ENCODE data around the gene SLC22A25.
"Not testable (repeated sequence)": the region's sequence is repeated elsewhere in the genome, so short reads cannot be mapped to it uniquely, and the experiment has no call there.

The SLC22A25 gene

DNA sequence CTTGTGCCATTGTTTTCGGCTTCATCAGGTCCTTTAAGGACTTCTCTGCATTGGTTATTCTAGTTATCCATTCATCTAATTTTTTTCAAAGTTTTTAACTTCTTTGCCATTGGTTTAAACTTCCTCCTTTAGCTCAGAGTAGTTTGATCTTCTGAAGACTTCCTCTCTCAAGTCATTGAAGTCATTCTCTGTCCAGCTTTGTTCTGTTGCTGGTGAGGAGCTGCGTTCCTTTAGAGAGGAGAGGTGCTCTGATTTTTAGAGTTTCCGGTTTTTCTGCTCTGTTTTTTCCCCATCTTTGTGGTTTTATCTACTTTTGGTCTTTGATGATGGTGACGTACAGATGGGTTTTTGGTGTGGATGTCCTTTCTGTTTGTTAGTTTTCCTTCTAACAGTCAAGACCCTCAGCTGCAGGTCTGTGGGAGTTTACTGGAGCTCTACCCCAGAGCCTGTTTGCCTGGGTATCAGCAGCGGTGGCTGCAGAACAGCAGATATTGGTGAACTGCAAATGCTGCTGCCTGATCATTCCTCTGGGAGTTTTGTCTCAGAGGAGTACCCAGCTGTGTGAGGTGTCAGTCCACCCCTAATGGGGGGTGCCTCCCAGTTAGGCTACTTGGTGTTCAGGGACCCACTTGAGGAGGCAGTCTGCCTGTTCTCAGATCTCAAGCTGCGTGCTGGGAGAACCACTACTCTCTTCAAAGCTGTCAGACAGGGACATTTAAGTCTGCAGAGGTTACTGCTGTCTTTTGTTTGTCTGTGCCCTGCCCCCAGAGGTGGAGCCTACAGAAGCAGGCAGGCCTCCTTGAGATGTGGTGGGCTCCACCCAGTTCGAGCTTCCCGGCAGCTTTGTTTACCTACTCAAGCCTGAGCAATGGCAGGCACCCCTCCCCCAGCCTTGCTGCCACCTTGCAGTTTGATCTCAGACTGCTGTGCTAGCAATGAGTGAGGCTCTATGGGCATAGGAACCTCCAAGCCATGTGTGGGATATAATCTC lies 7.6 kb downstream of the SLC22A25 start:
- DNase-seq (ENCODE audit: low read depth): not testable (repeated sequence)

- no peak for DNase-seq (ENCODE audit: low read depth)
Observed at GRCh38 chr11:63229815-63230214, 13.6 kb downstream of the SLC22A25 start.

DNA sequence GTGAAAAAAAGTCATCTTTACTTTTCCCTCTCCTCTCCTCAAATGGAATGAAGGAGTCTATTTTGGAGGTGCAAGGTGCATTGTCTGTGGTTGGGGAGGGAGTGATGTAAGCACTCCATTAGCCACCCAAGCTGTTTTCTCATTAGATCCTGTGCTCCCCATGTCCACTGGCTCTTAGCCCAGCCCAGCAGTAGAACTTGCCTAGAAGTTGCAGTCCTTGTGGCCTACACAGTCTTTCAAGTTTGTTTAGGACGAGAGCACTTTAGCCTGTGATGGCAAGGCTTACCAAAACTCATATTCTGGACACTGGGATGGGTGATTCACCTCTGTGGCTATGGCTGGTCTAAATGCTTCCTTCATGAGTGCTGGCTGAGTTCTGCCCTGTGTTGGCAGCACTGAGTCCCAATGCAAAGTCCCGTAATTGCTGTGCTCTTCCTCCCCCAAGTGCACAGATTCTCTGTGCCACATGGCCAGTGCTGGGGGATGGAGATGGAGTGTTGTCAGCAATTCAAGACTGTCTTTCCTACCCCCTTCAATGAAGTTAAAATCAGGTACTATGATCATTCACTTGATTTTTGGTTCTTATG lies 15.8 kb downstream of the SLC22A25 start:
- no peak for DNase-seq (ENCODE audit: low read depth)

- no peak for DNase-seq (ENCODE audit: low read depth)
Observed at GRCh38 chr11:63226488-63227114, 16.8 kb downstream of the SLC22A25 start.

DNA sequence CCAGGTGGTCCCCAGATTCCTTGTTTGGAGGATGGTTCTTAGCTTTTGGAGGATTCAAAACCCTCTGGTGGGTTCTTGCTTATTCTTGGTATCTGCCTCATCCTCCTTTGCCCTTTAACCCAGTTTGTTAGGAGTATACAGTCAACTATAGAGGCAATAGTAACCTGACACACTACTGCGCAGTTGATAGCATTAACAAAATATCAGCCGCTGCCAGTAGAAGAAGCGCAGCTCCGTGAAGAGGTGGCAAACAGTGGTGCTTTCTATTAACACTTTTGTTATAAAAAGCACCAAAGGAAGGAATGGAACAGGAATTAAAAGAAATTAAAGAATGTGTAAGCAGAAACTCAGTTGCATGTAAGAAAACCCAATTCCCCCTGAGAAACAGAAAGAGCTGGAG lies 29.3 kb downstream of the SLC22A25 start:
- DNase-seq (ENCODE audit: low read depth): no peak

DNA sequence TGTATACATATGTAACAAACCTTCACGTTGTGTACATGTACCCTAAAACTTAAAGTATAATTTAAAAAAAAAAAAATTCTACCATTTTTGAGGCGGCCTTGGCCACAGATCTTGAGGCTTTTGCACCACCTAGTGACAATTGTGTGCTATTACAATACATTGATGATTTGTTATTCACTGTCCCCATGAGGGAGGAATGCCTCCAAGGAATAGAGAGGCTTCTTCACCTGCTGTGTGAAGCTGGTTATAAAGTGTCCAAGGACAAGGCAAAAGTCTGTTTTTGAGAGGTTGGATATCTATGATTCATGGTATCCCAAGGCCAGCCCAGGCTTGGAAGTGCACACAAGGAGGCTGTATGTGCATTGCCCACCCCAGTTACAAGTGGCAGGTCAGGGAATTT lies 30.7 kb downstream of the SLC22A25 start:
- DNase-seq (ENCODE audit: low read depth): no peak

DNA sequence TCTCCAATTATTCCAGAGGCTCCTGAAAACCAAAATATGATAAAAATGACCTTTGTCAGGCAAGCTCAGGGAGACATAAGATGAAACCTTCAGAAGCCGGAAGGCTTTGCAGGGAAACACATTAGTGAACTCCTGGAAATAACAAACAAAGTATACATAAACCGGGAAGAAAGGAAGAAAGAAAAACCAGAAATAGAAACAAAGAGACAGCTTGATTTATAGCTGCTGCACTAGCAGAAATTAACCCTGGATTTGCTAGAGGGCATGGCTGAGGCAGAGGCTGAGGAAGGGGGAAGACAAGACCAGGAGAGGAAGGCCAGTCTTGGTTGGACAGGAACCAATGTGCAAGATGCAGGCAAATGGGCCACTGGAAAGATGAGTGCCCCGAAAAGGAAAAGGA lies 33.3 kb downstream of the SLC22A25 start:
- no peak for DNase-seq (ENCODE audit: low read depth)
